ENCODE measurements around the gene SNX24. TPM values are rescaled to one million over a fixed set of nuclear protein-coding genes. Genes with fewer than 3 reads are reported as not detected.
A peak's percentile ranks its signal among the peaks of the same experiment; 100 is the strongest.

SNX24 gene
- total and polyA plus RNA-seq, 9 of the 15 experiments (the other 6 are each of a cell fraction or from before 2014, with no cell fraction given) = 5.3 to 10.1 (median 7.9) TPM

- 5% methylated on average over 6 of the region's 6 CpGs for WGBS (ENCODE audit: insufficient coverage, low coverage, missing lambda C conversion rate)
- no peaks in the 10 kb centered on the region for H3K9me3 ChIP-seq (replicated peaks; ENCODE audit: control insufficient read depth, insufficient read depth, low read depth, low read length)
- peak overlapping the region in 1 of 2 experiments; percentile 92; a peak in 2 of 4 replicates for H3K9ac ChIP-seq (ENCODE audit: insufficient read depth in 1 of 2, low read depth in 2 of 2, low read length in 2 of 2)
- TSS peak; percentile 53 for BruUV-seq (replicated peaks)
- ATAC-seq (no peak), FAIRE-seq (no peak), DNase-seq (ENCODE audit: extremely low read depth in 1 of 4, low spot score in 3 of 4) (no peak)
- H3K4me3 ChIP-seq = peak overlapping the region; percentile 61
- in situ Hi-C loops (cut with MboI) = no loop called here
- no peak overlapping the region for H3K27ac ChIP-seq (ENCODE audit: extremely low read depth, low read depth, low read length)
- peak overlapping the region; percentile 75 for H2AFZ ChIP-seq (ENCODE audit: low read depth, low read length)
- ChIA-PET POLR2A (no interaction called here), CTCF (ENCODE audit: low intra/inter-chr PET ratio) (no interaction called here)
- H4K20me1 ChIP-seq (replicated peaks; ENCODE audit: control insufficient read depth, insufficient read depth, low read length) = no peaks in the 10 kb centered on the region
- no peaks in the 10 kb centered on the region for H3K36me3 ChIP-seq (ENCODE audit: control insufficient read depth, insufficient read depth, low read length)
- intact Hi-C loops (cut with micrococcal nuclease) = no loop called here
- H3K27me3 ChIP-seq (ENCODE audit: control insufficient read depth in 2 of 2, insufficient read depth in 2 of 2, low read length in 2 of 2) = no peaks in the 10 kb centered on the region
- peak overlapping the region; percentile 83 for H3K4me2 ChIP-seq (ENCODE audit: insufficient read depth, low read length)
- no peaks in the 10 kb centered on the region for H3K79me2 ChIP-seq (ENCODE audit: control insufficient read depth, insufficient read depth, low read length)
- peaks cover 11 to 21% of the 10 kb centered on the region in 2 experiments; a peak in 4 of 5 replicates for H3K4me1 ChIP-seq (replicated peaks in 1 of 2; ENCODE audit: control insufficient read depth in 2 of 2, insufficient read depth in 2 of 2, low read length in 2 of 2)
- no peaks in the 10 kb centered on the region for H3K9me1 ChIP-seq (ENCODE audit: control insufficient read depth, insufficient read depth, low read length)
- TF ChIP-seq KDM1A (IDR thresholded peaks at IDR 0.05) = peak; percentile 31 to 45; a peak in 2 of 4 replicates
- no peak for TF ChIP-seq ZHX1 (conservative IDR thresholded peaks at IDR 0.05; ENCODE audit: low read length)
- no peak for TF ChIP-seq ZBTB33 (CRISPR knock-in tag; IDR thresholded peaks at IDR 0.05)
- TF ChIP-seq ZNF146 (CRISPR knock-in tag; IDR thresholded peaks at IDR 0.05; ENCODE audit: unreplicated experiment) = no peak
- TF ChIP-seq RHOXF2B (CRISPR knock-in tag; conservative IDR thresholded peaks at IDR 0.05) = no peak
- TF ChIP-seq SREBF2 (CRISPR knock-in tag; IDR thresholded peaks at IDR 0.05) = no peak
- TF ChIP-seq GTF2B (IDR thresholded peaks at IDR 0.05; ENCODE audit: extremely low read depth, insufficient read length) = no peak
- no peak for TF ChIP-seq SRF (CRISPR knock-in tag; IDR thresholded peaks at IDR 0.05)
- no peak for TF ChIP-seq TCF7 (IDR thresholded peaks at IDR 0.05; ENCODE audit: borderline replicate concordance)
These were observed 688 bp downstream of the SNX24 start for GRCh38 chr5:122846051-122846550.
